Large intestine (tissue), 3 donors: ENCODE measurements around the gene TPM1. TPM values are rescaled to one million over a fixed set of nuclear protein-coding genes. Genes with fewer than 3 reads are reported as not detected.

Source experiments
- DNase-seq, 2 donors: peaks; one replicate each; pipeline versions ENCODE4 v3.0.0 to v3.0.0-alpha.2; 2013
- H3K27ac ChIP-seq: one replicate; pipeline ENCODE4 v1.5.1; 2013; ENCODE audit warnings: low read length
- H3K27me3 ChIP-seq: 2 replicates; pipeline ENCODE4 v1.6.1; 2013; ENCODE audit warnings: low read length; ENCODE audit not compliant: control insufficient read depth, insufficient read depth
- H3K36me3 ChIP-seq: 2 replicates; pipeline ENCODE4 v1.6.1; 2013; ENCODE audit warnings: low read length; ENCODE audit not compliant: control insufficient read depth, insufficient read depth
- H3K4me1 ChIP-seq: one replicate; pipeline ENCODE4 v1.6.1; 2013; ENCODE audit warnings: low read length; ENCODE audit not compliant: control insufficient read depth, insufficient read depth
- H3K4me3 ChIP-seq: one replicate; pipeline ENCODE4 v1.5.1; 2013; ENCODE audit warnings: low read length
- H3K9me3 ChIP-seq: one replicate; pipeline ENCODE4 v1.6.1; 2013; ENCODE audit warnings: mild to moderate bottlenecking, low read depth, low read length, moderate library complexity; ENCODE audit not compliant: control insufficient read depth
- WGBS: methylation state at CpG from one replicate; pipeline ENCODE4 v1.1.5; 2013; ENCODE audit warnings: low lambda C conversion rate; ENCODE audit not compliant: insufficient coverage; 5-methylcytosine and 5-hydroxymethylcytosine counted together
- polyA plus RNA-seq: library from polyadenylated mRNA; unstranded; fragments of 120-200 nt; gene quantifications from one replicate; pipeline ENCODE4 v1.2.1, GENCODE V29; 2013

TPM1 gene
- polyA plus RNA-seq, 1 donor, result 647 TPM

GRCh38 chr15:63023351-63023945 lies 19.1 kb upstream of the TPM1 start:
- no peak for DNase-seq

GRCh38 chr15:63025460-63025859 lies 17.1 kb upstream of the TPM1 start:
- Histone ChIP-seq H3K27me3 (peaks cover 2% of the 10 kb centered on the region), H3K9me3 (no peaks in the 10 kb centered on the region), H3K36me3 (no peaks in the 10 kb centered on the region), H3K27ac (no peak overlapping the region), H3K4me1 (no peaks in the 10 kb centered on the region), H3K4me3 (no peak overlapping the region)
- no CpG with 5 or more reads among the region's 6 CpGs for WGBS
- DNase-seq, result no peak

More at GRCh38 chr15:63023351-63023945, 19.1 kb upstream of the TPM1 start:
- WGBS, result no CpG with 5 or more reads among the region's 3 CpGs
- Histone ChIP-seq H3K4me1 (no peaks in the 10 kb centered on the region), H3K9me3 (no peaks in the 10 kb centered on the region), H3K27me3 (no peaks in the 10 kb centered on the region), H3K4me3 (no peak overlapping the region), H3K36me3 (no peaks in the 10 kb centered on the region), H3K27ac (no peak overlapping the region)

GRCh38 chr15:63027646-63028045 lies 14.9 kb upstream of the TPM1 start:
- no peak overlapping the region for H3K27ac ChIP-seq
- H3K9me3 ChIP-seq, result no peaks in the 10 kb centered on the region
- no peak for DNase-seq
- H3K4me3 ChIP-seq, result no peak overlapping the region
- no CpG with 5 or more reads among the region's 2 CpGs for WGBS
- H3K36me3 ChIP-seq, result no peaks in the 10 kb centered on the region
- peaks cover 2% of the 10 kb centered on the region for H3K27me3 ChIP-seq
- H3K4me1 ChIP-seq, result no peaks in the 10 kb centered on the region

GRCh38 chr15:63028442-63029110 lies 14.0 kb upstream of the TPM1 start:
- no peak for DNase-seq
- H3K4me3 ChIP-seq, result no peak overlapping the region
- H3K4me1 ChIP-seq, result no peaks in the 10 kb centered on the region
- no peaks in the 10 kb centered on the region for H3K9me3 ChIP-seq
- no CpG with 5 or more reads among the region's 5 CpGs for whole genome bisulfite sequencing
- H3K36me3 ChIP-seq, result no peaks in the 10 kb centered on the region
- no peak overlapping the region for H3K27ac ChIP-seq
- H3K27me3 ChIP-seq, result peaks cover 2% of the 10 kb centered on the region

GRCh38 chr15:63029676-63030075 lies 12.9 kb upstream of the TPM1 start:
- DNase-seq, result no peak
- H3K36me3 ChIP-seq, result no peaks in the 10 kb centered on the region
- H3K9me3 ChIP-seq, result no peaks in the 10 kb centered on the region
- H3K27ac ChIP-seq, result no peak overlapping the region
- peaks cover 2% of the 10 kb centered on the region for H3K27me3 ChIP-seq
- WGBS, result 63% methylated on average over 3 of the region's 5 CpGs
- H3K4me1 ChIP-seq, result no peaks in the 10 kb centered on the region
- no peak overlapping the region for H3K4me3 ChIP-seq

GRCh38 chr15:63030101-63030551 lies 12.4 kb upstream of the TPM1 start:
- 53% methylated on average over 4 of the region's 6 CpGs for WGBS

GRCh38 chr15:63034578-63034977 lies 8.0 kb upstream of the TPM1 start:
- H3K4me3 ChIP-seq, result no peak overlapping the region
- H3K27ac ChIP-seq, result no peak overlapping the region
- H3K27me3 ChIP-seq, result peaks cover 2% of the 10 kb centered on the region
- 100% methylated on average over 1 of the region's 2 CpGs for WGBS
- DNase-seq, result no peak
- no peaks in the 10 kb centered on the region for H3K4me1 ChIP-seq
- H3K9me3 ChIP-seq, result no peaks in the 10 kb centered on the region
- H3K36me3 ChIP-seq, result no peaks in the 10 kb centered on the region

More at GRCh38 chr15:63030101-63030551, 12.4 kb upstream of the TPM1 start:
- Histone ChIP-seq H3K27me3 (peaks cover 2% of the 10 kb centered on the region), H3K4me3 (no peak overlapping the region), H3K4me1 (no peaks in the 10 kb centered on the region), H3K27ac (no peak overlapping the region), H3K36me3 (no peaks in the 10 kb centered on the region), H3K9me3 (no peaks in the 10 kb centered on the region)
- no peak for DNase-seq

- Histone ChIP-seq H3K9me3 (no peaks in the 10 kb centered on the region), H3K27me3 (no peaks in the 10 kb centered on the region), H3K27ac (no peak overlapping the region), H3K36me3 (no peaks in the 10 kb centered on the region), H3K4me1 (no peaks in the 10 kb centered on the region), H3K4me3 (no peak overlapping the region)
- no CpG with 5 or more reads among the region's 4 CpGs for WGBS
- DNase-seq, result no peak
Observed at GRCh38 chr15:63035253-63035652, 7.3 kb upstream of the TPM1 start.

GRCh38 chr15:63035977-63036376 lies 6.6 kb upstream of the TPM1 start:
- no peaks in the 10 kb centered on the region for H3K9me3 ChIP-seq
- H3K27me3 ChIP-seq, result peaks cover 2% of the 10 kb centered on the region
- no CpG with 5 or more reads among the region's 4 CpGs for WGBS
- no peaks in the 10 kb centered on the region for H3K4me1 ChIP-seq
- H3K36me3 ChIP-seq, result no peaks in the 10 kb centered on the region
- no peak overlapping the region for H3K4me3 ChIP-seq
- no peak overlapping the region for H3K27ac ChIP-seq
- DNase-seq, result no peak

GRCh38 chr15:63037976-63038720 lies 4.4 kb upstream of the TPM1 start:
- DNase-seq, result no peak
- H3K27ac ChIP-seq, result no peak overlapping the region
- H3K9me3 ChIP-seq, result peaks cover 3% of the 10 kb centered on the region
- H3K36me3 ChIP-seq, result no peaks in the 10 kb centered on the region
- H3K4me1 ChIP-seq, result no peaks in the 10 kb centered on the region
- H3K4me3 ChIP-seq, result no peak overlapping the region
- 0% methylated on average over 1 of the region's 10 CpGs for WGBS
- H3K27me3 ChIP-seq, result peaks cover 22% of the 10 kb centered on the region
